SK-N-SH treated with all-trans-retinoic acid at 6 μM for 48 hours (cell line): Measurements from ENCODE around the gene AFF1.

Experiments used
- ATAC-seq: fragments of 200-7000 bp; cut with Tn5 transposase; 3 replicates; pipeline ENCODE4 v1.9.1; 2020; ENCODE audit warnings: mild to moderate bottlenecking, moderate library complexity
- ARNTL ChIP-seq: fragments of 450-650 bp; formaldehyde crosslinking; IDR thresholded peaks from 2 replicates; pipeline ENCODE4 v1.5.0; 2020; ENCODE audit warnings: low read depth, mild to moderate bottlenecking, moderate library complexity, borderline replicate concordance
- CREB5 ChIP-seq: fragments of 250-450 bp; sonication (Bioruptor Pico); IDR thresholded peaks from 2 replicates; pipeline ENCODE4 v1.5.1; 2020; ENCODE audit warnings: low read depth, mild to moderate bottlenecking, moderate library complexity
- CSDC2 ChIP-seq: fragments of 250-450 bp; sonication (Bioruptor Pico); IDR thresholded peaks from 2 replicates; pipeline ENCODE4 v1.5.0; 2020; ENCODE audit warnings: mild to moderate bottlenecking, moderate library complexity
- CSRNP3 ChIP-seq: fragments of 250-450 bp; sonication (Bioruptor Pico); IDR thresholded peaks from 2 replicates; pipeline ENCODE4 v1.5.1; 2021; ENCODE audit warnings: mild to moderate bottlenecking, moderate library complexity
- GLIS3 ChIP-seq: fragments of 250-450 bp; sonication (Bioruptor Pico); IDR thresholded peaks from 2 replicates; pipeline ENCODE4 v1.5.0; 2020; ENCODE audit warnings: mild to moderate bottlenecking, moderate library complexity
- ISL1 ChIP-seq: fragments of 250-450 bp; sonication (Bioruptor Pico); IDR thresholded peaks from 2 replicates; pipeline ENCODE4 v2.1.2; 2022; ENCODE audit warnings: mild to moderate bottlenecking, moderate library complexity
- OSR1 ChIP-seq: fragments of 250-450 bp; sonication (Bioruptor Pico); IDR thresholded peaks from 2 replicates; pipeline ENCODE4 v1.8.0; 2022; ENCODE audit warnings: moderate library complexity, mild to moderate bottlenecking, inconsistent platforms
- PATZ1 ChIP-seq: fragments of 250-450 bp; sonication (Bioruptor Pico); IDR thresholded peaks from 2 replicates; pipeline ENCODE4 v1.8.0; 2020; ENCODE audit warnings: mild to moderate bottlenecking, moderate library complexity, borderline replicate concordance
- POU6F1 ChIP-seq: fragments of 250-450 bp; sonication (Bioruptor Pico); IDR thresholded peaks from 2 replicates; pipeline ENCODE4 v1.8.0; 2021; ENCODE audit warnings: low read depth, mild to moderate bottlenecking, moderate library complexity, borderline replicate concordance
- RARB ChIP-seq: fragments of 250-450 bp; sonication (Bioruptor Pico); IDR thresholded peaks from 2 replicates; pipeline ENCODE4 v1.8.0; 2021; ENCODE audit warnings: mild to moderate bottlenecking, moderate library complexity
- SNAI2 ChIP-seq: fragments of 250-450 bp; sonication (Bioruptor Pico); IDR thresholded peaks from 2 replicates; pipeline ENCODE4 v1.5.0; 2020; ENCODE audit warnings: mild to moderate bottlenecking, moderate library complexity
- TCF4 ChIP-seq: fragments of 250-450 bp; sonication (Bioruptor Pico); IDR thresholded peaks from 2 replicates; pipeline ENCODE4 v1.8.0; 2021; ENCODE audit warnings: mild to moderate bottlenecking, moderate library complexity, borderline replicate concordance
- TOX ChIP-seq: fragments of 250-450 bp; sonication (Bioruptor Pico); IDR thresholded peaks from 2 replicates; pipeline ENCODE4 v1.8.0; 2021; ENCODE audit warnings: mild to moderate bottlenecking, moderate library complexity, borderline replicate concordance
- TSHZ2 ChIP-seq: fragments of 250-450 bp; sonication (Bioruptor Pico); IDR thresholded peaks from 2 replicates; pipeline ENCODE4 v1.5.0; 2020; ENCODE audit warnings: mild to moderate bottlenecking, moderate library complexity
- ZC3H10 ChIP-seq: fragments of 250-450 bp; sonication (Bioruptor Pico); IDR thresholded peaks from 2 replicates; pipeline ENCODE4 v1.5.1; 2021; ENCODE audit warnings: mild to moderate bottlenecking, moderate library complexity
- ZFP3 ChIP-seq: fragments of 250-450 bp; sonication (Bioruptor Pico); IDR thresholded peaks from 2 replicates; pipeline ENCODE4 v1.5.0; 2020; ENCODE audit warnings: mild to moderate bottlenecking, moderate library complexity
- ZFP30 ChIP-seq: fragments of 450-650 bp; formaldehyde crosslinking; IDR thresholded peaks from 2 replicates; pipeline ENCODE4 v1.5.0; 2022; ENCODE audit warnings: mild to moderate bottlenecking, moderate library complexity
- ZNF565 ChIP-seq: fragments of 450-650 bp; formaldehyde crosslinking; conservative IDR thresholded peaks from 2 replicates; pipeline ENCODE4 v1.5.0; 2020; ENCODE audit warnings: low read depth, mild to moderate bottlenecking, moderate library complexity
- ZNF70 ChIP-seq: fragments of 450-650 bp; formaldehyde crosslinking; IDR thresholded peaks from 2 replicates; pipeline ENCODE4 v1.5.0; 2020; ENCODE audit warnings: mild to moderate bottlenecking, moderate library complexity
- ZNF8 ChIP-seq: fragments of 450-650 bp; formaldehyde crosslinking; IDR thresholded peaks from 2 replicates; pipeline ENCODE4 v1.5.0; 2020; ENCODE audit warnings: mild to moderate bottlenecking, moderate library complexity

The AFF1 gene

GRCh38 chr4:86961605-86962295, 26.9 kb downstream of the AFF1 start:
- peak; percentile 74 for ATAC-seq
- TF ChIP-seq ISL1 (CRISPR knock-in tag), result peak; percentile 45; the same call in 1 of the 2 replicates
- TF ChIP-seq ZNF70 (CRISPR knock-in tag), result no peak

GRCh38 chr4:86963697-86964096, 28.9 kb downstream of the AFF1 start:
- TF ChIP-seq POU6F1 (CRISPR knock-in tag), result no peak
- no peak for TF ChIP-seq ISL1 (CRISPR knock-in tag)
- TF ChIP-seq CSRNP3 (CRISPR knock-in tag), result no peak
- no peak for TF ChIP-seq RARB (CRISPR knock-in tag)
- TF ChIP-seq TOX (CRISPR knock-in tag), result no peak
- TF ChIP-seq TCF4 (CRISPR knock-in tag), result no peak
- no peak for TF ChIP-seq ZNF8 (CRISPR knock-in tag)
- no peak for TF ChIP-seq ZC3H10 (CRISPR knock-in tag)
- no peak for TF ChIP-seq TSHZ2
- ATAC-seq, result no peak

- TF ChIP-seq CSRNP3 (CRISPR knock-in tag) (no peak), GLIS3 (CRISPR knock-in tag) (no peak), ZNF70 (CRISPR knock-in tag) (no peak), PATZ1 (CRISPR knock-in tag) (no peak), CSDC2 (CRISPR knock-in tag) (no peak), ZFP3 (no peak), TCF4 (CRISPR knock-in tag) (no peak), ARNTL (no peak), ZNF565 (CRISPR knock-in tag) (no peak), ISL1 (CRISPR knock-in tag) (no peak), RARB (CRISPR knock-in tag) (no peak), POU6F1 (CRISPR knock-in tag) (no peak), TOX (CRISPR knock-in tag) (no peak), CREB5 (CRISPR knock-in tag) (no peak), SNAI2 (CRISPR knock-in tag) (no peak), ZFP30 (CRISPR knock-in tag) (no peak), ZNF8 (CRISPR knock-in tag) (no peak), OSR1 (CRISPR knock-in tag) (no peak)
- TF ChIP-seq, all 23 proteins: peak for 0
- no peak for ATAC-seq
Measured at GRCh38 chr4:86965019-86965976, 30.5 kb downstream of the AFF1 start.
